ENCODE data around the gene AHNAK2. TPM values are rescaled to one million over a fixed set of nuclear protein-coding genes. Genes with fewer than 3 reads are reported as not detected.

AHNAK2 gene
- total RNA-seq, 1 experiment from 2014 or later: 30.8 TPM

- peaks cover 21% of the 10 kb centered on the region; the same call in 1 of the 2 replicates for H3F3A ChIP-seq (ENCODE audit: insufficient read depth, low read depth)
These were observed 16.8 kb upstream of the AHNAK2 start for GRCh38 chr14:104994978-104995377.

GRCh38 chr14:104993808-104994591 is 15.8 kb upstream of the AHNAK2 start:
- DNase-seq: no peak
- H4K20me1 ChIP-seq (ENCODE audit: insufficient read depth): 0 out of 2 replicates have a peak, but pooled peaks cover under 1% of the 10 kb centered on the region
- intact Hi-C loops (cut with micrococcal nuclease; ENCODE audit: unreplicated experiment): no loop called here
- no peak overlapping the region for H3K4me3 ChIP-seq
- ChIA-PET CTCF (no interaction called here), POLR2A (ENCODE audit: unreplicated experiment) (no interaction called here)
- no peak overlapping the region for H3K4me2 ChIP-seq
- no peaks in the 10 kb centered on the region for H3K27me3 ChIP-seq (ENCODE audit: insufficient read depth, low read depth)
- no peaks in the 10 kb centered on the region for H3K4me1 ChIP-seq (replicated peaks; ENCODE audit: insufficient read depth)
- H3K9me2 ChIP-seq (ENCODE audit: insufficient read depth): no peaks in the 10 kb centered on the region
- H3K36me3 ChIP-seq (ENCODE audit: low read depth): peaks cover 4% of the 10 kb centered on the region; the same call in 1 of the 2 replicates
- TF ChIP-seq EZH2 (IDR thresholded peaks at IDR 0.05; ENCODE audit: low read depth) (no peak), CTCF (conservative IDR thresholded peaks at IDR 0.05) (no peak)
- H3K27ac ChIP-seq: no peak overlapping the region
- H3K9me3 ChIP-seq (ENCODE audit: insufficient read depth, low read depth): no peaks in the 10 kb centered on the region
- no peaks in the 10 kb centered on the region for H3K79me2 ChIP-seq (ENCODE audit: low read depth)
- H2AFZ ChIP-seq: no peak overlapping the region
- BruUV-seq (replicated peaks): no TSS peak
- H3F3A ChIP-seq (ENCODE audit: insufficient read depth, low read depth): peaks cover 21% of the 10 kb centered on the region; the same call in 1 of the 2 replicates

More at GRCh38 chr14:104994978-104995377, 16.8 kb upstream of the AHNAK2 start:
- H3K79me2 ChIP-seq (ENCODE audit: low read depth): no peaks in the 10 kb centered on the region
- H3K27ac ChIP-seq: no peak overlapping the region
- H3K4me3 ChIP-seq: no peak overlapping the region
- BruUV-seq (replicated peaks): no TSS peak
- intact Hi-C loops (cut with micrococcal nuclease; ENCODE audit: unreplicated experiment): no loop called here
- CTCF ChIA-PET: no interaction called here
- H3K27me3 ChIP-seq (ENCODE audit: insufficient read depth, low read depth): no peaks in the 10 kb centered on the region
- DNase-seq: no peak
- POLR2A ChIA-PET (ENCODE audit: unreplicated experiment): no interaction called here
- no peak overlapping the region for H3K4me2 ChIP-seq
- H4K20me1 ChIP-seq (ENCODE audit: insufficient read depth): no peaks in the 10 kb centered on the region
- H3K9me2 ChIP-seq (ENCODE audit: insufficient read depth): no peaks in the 10 kb centered on the region
- H3K4me1 ChIP-seq (replicated peaks; ENCODE audit: insufficient read depth): no peaks in the 10 kb centered on the region
- H3K36me3 ChIP-seq (ENCODE audit: low read depth): peaks cover 11% of the 10 kb centered on the region; the same call in 1 of the 2 replicates
- H2AFZ ChIP-seq: no peak overlapping the region
- no peak for TF ChIP-seq EZH2 (IDR thresholded peaks at IDR 0.05; ENCODE audit: low read depth)
- no peak for TF ChIP-seq CTCF (conservative IDR thresholded peaks at IDR 0.05)
- no peaks in the 10 kb centered on the region for H3K9me3 ChIP-seq (ENCODE audit: insufficient read depth, low read depth)

- Histone ChIP-seq H3F3A (ENCODE audit: insufficient read depth, low read depth) (peaks cover 21% of the 10 kb centered on the region; the same call in 1 of the 2 replicates), H3K4me3 (no peak overlapping the region), H2AFZ (no peak overlapping the region), H4K20me1 (ENCODE audit: insufficient read depth) (0 out of 2 replicates have a peak, but pooled peaks cover 7% of the 10 kb centered on the region), H3K27me3 (ENCODE audit: insufficient read depth, low read depth) (no peaks in the 10 kb centered on the region), H3K4me2 (no peak overlapping the region), H3K4me1 (replicated peaks; ENCODE audit: insufficient read depth) (no peaks in the 10 kb centered on the region), H3K9me2 (ENCODE audit: insufficient read depth) (no peaks in the 10 kb centered on the region), H3K79me2 (ENCODE audit: low read depth) (no peaks in the 10 kb centered on the region), H3K27ac (no peak overlapping the region), H3K36me3 (ENCODE audit: low read depth) (peaks cover 4% of the 10 kb centered on the region; the same call in 1 of the 2 replicates), H3K9me3 (ENCODE audit: insufficient read depth, low read depth) (no peaks in the 10 kb centered on the region)
- intact Hi-C loops (cut with micrococcal nuclease; ENCODE audit: unreplicated experiment): no loop called here
- POLR2A ChIA-PET (ENCODE audit: unreplicated experiment): no interaction called here
- TF ChIP-seq EZH2 (IDR thresholded peaks at IDR 0.05; ENCODE audit: low read depth) (no peak), CTCF (conservative IDR thresholded peaks at IDR 0.05) (no peak)
- no peak for DNase-seq
- no TSS peak for BruUV-seq (replicated peaks)
- CTCF ChIA-PET: no interaction called here
These were observed 15.1 kb upstream of the AHNAK2 start for GRCh38 chr14:104993306-104993705.
